GM18498 (cell line): ENCODE measurements around the gene XYLT1.
A peak's percentile ranks its signal among the peaks of the same experiment; 100 is the strongest.
"Not testable (repeated sequence)": the region's sequence is repeated elsewhere in the genome, so short reads cannot be mapped to it uniquely, and the experiment has no call there.

Experiments used
- ATAC-seq: cut with Tn5 transposase; IDR thresholded peaks from one replicate; pipeline ENCODE4 v1.9.1; 2021; ENCODE audit warnings: mild to moderate bottlenecking, moderate library complexity; ENCODE audit not compliant: unreplicated experiment

The XYLT1 gene

GRCh38 chr16:17433577-17434451, 36.9 kb downstream of the XYLT1 start:
- no peak for ATAC-seq

DNA sequence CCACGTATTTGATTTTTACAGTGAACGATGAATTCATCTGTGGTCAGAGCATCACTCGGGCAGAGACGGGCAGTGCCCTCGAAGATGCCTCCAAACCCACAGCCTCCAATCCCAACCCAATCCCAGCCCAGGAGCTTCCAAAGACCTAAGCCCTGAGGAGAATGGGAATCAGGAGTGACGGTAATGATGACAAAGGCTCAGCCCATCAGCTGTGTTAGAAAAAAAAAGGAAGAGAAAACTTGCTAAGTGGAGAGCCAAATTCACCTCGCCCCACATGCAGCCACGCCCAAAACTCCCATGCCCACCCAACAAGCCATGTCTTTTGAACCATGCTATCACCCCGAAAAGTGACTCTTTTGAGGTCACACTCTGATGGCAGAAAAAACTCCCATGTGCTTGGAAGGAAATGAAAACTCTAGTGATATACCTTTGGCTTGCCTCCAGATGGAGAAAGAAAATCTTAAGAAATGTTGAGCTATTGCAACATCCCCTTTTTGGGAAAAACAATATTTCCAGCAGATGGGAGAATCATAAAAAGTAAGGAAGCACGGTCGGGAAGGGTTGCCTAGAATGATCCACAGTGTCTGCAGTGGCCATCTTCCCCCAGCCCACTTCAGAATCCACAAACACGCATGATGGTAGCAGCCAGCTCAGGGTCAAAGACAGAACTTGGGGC, 37.7 kb downstream of the XYLT1 start:
- no peak for ATAC-seq

GRCh38 chr16:17431968-17432625, 38.7 kb downstream of the XYLT1 start:
- no peak for ATAC-seq

DNA sequence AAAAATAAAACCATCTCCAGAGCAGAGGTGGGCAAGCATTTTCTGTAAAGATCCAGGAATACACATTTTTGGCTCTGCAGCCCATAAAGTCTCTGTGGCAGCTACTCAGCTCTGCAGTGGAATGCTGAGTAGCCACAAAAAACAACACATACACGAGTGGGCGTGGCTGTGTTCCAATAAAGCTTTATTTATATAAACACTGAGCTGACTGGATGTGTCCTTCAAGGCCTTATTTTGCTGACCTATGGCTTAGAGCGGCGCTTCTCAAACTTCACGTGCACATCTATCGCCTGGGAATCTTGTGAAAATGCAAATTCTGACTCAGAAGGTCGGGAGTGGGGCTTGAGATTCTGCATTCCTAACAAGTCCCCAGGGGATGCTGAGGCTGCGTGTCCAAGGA, 39.7 kb downstream of the XYLT1 start:
- ATAC-seq, result no peak

DNA sequence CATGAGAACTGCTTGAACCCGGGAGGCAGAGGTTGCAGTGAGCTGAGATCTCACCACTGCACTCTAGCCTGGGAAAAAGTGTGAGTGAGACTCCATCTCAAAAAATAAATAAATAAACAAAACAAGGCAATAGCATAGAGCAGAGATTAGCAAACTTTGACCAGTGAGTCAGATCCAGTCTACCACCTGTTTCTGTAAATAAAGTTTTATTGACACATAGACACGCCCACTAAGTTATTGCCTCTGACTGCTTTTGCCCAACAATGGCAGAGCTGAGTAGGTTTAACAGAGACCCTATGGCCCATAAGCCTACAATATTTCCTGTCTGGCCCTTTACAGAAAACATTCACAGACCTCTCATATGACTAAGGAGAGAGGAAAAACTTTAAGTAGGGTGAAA, 44.3 kb downstream of the XYLT1 start:
- no peak for ATAC-seq

DNA sequence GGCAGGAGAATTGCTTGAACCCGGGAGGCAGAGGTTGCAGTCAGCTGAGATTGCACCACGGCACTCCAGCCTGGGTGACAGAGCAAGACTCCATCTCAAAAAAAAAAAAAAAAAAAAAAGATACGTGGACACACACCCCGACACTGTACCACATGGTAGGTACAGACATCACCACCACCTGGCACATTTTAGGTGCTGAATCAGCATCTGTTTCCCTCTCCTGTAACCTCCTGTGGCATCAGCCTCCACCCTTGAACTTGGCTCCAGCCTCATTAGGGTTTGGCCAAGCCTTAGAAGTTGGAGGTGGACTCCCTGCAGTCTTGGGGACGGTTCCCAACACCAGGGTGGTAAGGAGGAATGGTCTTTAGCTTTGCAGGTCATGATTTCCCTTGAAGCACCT, 46.0 kb downstream of the XYLT1 start:
- ATAC-seq, result no peak

- ATAC-seq, result no peak
Measured at GRCh38 chr16:17423221-17423620, 47.5 kb downstream of the XYLT1 start.

DNA sequence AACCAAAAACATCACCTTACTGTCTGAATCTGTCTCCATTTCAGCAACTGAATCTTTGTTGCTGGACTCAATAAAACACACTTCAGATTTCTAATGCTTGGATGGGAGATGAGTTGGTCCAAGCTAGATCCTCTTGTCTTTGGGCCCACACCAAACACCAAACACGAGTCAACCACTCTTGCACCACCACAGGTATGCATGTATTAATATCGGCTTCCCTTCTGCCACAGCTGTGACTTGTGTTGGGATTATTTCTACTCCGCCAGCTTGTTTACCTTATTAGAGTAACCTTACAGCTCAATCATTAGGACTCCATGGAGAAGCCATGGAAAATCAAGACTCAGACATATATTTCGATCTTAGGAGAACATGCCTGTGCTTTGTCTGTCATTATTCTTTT, 49.9 kb downstream of the XYLT1 start:
- ATAC-seq, result no peak

GRCh38 chr16:17419266-17419665, 51.5 kb downstream of the XYLT1 start:
- ATAC-seq, result no peak

GRCh38 chr16:17417740-17418139, 53.0 kb downstream of the XYLT1 start:
- no peak for ATAC-seq

DNA sequence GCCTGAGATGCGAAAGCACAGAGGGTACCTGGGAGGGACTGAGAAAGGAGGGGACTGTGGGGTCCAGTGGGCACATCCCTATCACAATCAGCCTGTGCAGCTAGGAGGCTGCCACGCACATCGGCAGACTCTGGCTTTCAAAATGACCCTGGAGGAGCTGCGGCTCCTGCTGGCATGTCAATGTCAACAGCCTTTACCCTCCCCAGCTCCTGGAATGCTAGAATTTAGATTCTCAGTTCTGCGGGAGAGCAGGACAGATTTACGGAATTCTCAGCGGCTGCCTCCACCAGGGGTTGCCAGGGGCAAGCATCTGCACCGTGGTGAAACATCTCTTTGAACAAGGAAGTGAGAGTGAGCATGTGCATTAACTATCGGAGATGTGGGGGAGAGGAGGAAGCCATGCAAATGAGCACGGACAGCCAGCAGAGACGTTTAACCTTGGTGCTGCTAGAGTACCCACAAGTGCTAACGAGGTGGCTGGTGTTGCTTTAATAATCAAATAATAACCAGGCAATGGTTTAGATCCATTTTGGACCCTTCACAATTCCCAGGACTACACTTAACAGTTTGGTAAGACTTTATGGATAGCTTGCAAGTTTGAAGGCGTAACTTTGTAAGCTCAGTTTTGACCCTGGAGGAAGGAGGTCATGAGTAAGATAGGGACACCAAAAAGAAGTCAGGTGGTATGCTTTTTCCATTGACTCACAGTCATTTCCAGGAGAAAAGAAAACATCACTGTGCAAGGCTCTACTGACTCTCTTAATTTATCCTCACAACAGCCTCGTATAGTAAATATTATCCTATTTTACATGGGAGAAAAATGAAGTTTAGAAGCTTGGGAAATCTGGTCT, 54.1 kb downstream of the XYLT1 start:
- peak; percentile 95 for ATAC-seq

DNA sequence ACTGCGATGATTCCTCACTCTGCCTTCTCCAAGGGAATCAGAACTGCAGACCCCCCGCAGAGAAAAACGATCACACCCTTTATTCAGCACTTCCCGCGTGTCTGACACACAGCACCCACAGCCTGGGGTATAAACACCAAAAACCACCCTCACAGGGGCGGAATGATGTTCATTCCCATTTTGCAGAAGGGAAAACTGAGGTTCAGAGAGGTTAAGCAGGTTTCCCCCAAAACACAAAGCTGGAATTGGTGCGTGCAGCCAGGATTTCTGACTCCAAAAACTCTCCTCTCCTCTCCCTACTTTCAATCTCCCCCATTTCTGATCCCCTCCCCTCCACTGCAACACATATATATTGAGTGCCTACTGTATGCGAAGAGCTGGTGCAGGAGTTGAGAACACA, 55.8 kb downstream of the XYLT1 start:
- no peak for ATAC-seq

DNA sequence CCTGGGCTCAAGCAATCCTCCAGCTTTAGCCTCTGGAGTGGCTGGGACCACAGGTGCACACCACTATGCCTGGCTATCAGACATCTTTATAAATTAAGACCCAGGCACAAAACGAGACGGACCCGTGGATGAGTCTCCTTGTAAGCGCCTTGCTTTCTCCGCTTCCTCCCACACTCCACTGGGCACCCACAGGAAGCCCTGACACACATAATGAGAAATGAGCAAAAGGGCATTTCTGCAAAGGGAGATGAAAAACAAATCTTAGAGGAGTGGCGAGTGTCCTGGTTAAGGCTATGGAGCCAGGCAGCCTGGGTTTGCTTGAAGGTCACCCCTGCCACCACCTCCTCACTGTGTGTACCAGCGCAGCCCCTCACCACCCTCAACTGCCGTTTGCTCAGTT, 56.3 kb downstream of the XYLT1 start:
- ATAC-seq, result no peak

- no peak for ATAC-seq
Measured at GRCh38 chr16:17413508-17413907, 57.3 kb downstream of the XYLT1 start.

GRCh38 chr16:17412791-17413190, 58.0 kb downstream of the XYLT1 start:
- ATAC-seq, result no peak

DNA sequence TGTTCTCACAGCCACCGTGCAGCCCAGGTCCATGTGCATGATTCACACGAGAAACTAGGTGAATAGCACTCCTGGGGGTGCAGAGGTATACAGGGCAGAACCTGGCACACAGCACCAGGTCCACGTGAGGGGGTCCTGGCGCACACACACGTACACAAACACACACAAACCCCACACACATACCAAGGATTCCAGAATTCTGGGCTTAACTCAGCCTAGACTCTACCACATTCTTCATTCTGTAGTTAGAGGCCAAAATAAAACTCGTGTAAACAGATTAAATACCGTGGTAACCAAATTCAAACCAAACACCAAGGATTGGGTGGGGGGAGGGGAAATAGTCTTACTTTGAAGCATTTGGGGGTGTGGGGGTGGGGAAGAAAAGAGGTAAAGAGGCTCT, 58.5 kb downstream of the XYLT1 start:
- no peak for ATAC-seq

DNA sequence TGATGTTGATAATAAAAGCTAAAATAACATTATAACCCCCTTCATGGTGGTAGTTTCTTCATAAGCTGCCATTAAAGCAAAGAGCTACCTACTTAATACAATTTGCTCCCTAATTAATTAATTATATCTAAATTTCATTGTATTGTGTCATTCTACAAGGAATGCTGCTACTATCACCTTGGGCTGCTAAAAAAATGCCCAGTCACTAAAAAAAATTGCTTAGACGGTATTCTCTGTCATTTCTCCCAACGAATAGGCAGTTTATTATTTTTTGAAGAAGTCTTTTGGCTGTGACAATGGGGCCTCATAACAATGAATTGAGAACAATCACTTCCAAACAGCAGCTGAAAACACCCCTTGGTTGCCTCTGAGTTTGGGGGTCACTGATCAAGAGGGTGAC, 59.5 kb downstream of the XYLT1 start:
- ATAC-seq, result no peak

GRCh38 chr16:17410316-17410715, 60.4 kb downstream of the XYLT1 start:
- not testable (repeated sequence) for ATAC-seq

DNA sequence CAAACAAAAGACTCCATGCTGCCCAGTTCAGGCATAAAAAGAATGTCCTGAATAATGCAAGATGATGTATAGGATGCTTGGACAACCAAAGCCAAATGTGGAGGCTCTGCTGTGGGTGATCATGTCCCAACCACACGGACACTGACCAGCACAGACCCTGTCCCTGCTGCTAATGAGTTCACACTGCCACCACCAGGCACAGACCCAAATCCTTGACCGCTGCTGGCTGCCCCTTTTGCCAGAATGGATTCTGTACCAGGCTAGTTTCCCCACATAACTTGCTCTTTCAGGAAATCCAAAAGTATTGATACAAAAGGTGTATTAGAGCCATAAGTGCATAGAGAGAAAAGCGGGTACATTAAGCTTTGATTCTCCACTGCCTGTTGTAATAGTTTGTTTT, 60.9 kb downstream of the XYLT1 start:
- ATAC-seq, result no peak

DNA sequence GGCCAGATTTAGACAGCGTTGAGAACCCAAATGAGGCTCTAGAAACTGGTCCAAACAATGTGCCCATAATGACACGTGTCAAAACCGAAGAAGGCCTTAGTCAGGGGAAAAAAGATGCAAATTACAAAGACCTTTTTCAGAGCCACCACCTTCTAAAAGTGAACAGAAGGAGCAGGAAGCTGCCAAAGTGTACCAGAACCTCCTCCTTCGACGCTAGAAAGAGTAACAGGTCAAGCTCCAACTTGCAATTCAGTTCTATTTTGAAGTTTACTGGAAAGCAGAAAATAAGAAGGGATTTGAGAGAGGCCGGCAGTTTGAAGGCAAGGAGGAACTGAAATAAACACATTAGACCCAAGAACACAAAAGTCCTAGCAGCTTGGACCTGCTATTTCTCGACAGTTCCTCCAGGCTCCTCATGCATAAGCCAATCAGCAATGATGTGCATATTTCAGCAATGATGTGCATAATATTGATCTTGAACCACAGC, 61.8 kb downstream of the XYLT1 start:
- ATAC-seq, result peak; percentile 90

- ATAC-seq, result no peak
Measured at GRCh38 chr16:17408296-17408695, 62.5 kb downstream of the XYLT1 start.
